Measurements from ENCODE around the gene SHISAL2B.

DNA sequence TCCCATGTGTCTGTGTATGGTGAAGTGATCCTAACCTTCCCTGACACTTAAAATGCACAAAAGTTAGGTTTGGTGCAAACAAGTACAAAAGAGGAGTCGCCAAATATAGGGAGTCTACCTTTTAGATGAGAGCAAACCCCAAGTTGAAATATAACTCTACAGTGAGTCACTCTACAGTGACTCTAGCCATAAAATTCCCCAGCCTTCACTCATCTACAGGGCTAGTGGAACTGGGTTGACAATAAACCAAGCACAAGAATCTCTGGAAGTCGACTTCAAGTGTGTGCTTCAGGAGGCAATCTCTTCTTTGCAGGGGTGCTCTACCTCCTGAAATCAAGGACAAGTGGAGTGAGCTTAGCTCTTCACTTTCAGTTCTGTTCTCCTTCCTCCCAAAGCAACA is 3.3 kb downstream of the SHISAL2B start:
- TF ChIP-seq, protein P1, sequence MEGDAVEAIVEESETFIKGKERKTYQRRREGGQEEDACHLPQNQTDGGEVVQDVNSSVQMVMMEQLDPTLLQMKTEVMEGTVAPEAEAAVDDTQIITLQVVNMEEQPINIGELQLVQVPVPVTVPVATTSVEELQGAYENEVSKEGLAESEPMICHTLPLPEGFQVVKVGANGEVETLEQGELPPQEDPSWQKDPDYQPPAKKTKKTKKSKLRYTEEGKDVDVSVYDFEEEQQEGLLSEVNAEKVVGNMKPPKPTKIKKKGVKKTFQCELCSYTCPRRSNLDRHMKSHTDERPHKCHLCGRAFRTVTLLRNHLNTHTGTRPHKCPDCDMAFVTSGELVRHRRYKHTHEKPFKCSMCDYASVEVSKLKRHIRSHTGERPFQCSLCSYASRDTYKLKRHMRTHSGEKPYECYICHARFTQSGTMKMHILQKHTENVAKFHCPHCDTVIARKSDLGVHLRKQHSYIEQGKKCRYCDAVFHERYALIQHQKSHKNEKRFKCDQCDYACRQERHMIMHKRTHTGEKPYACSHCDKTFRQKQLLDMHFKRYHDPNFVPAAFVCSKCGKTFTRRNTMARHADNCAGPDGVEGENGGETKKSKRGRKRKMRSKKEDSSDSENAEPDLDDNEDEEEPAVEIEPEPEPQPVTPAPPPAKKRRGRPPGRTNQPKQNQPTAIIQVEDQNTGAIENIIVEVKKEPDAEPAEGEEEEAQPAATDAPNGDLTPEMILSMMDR (IDR thresholded peaks at IDR 0.05): no peak
- TF ChIP-seq POLR2A (IDR thresholded peaks at IDR 0.05): no peak
